HFFc6 (cell line): Measurements from ENCODE around the gene IL25. TPM values are rescaled to one million over a fixed set of nuclear protein-coding genes. Genes with fewer than 3 reads are reported as not detected.
A peak's percentile ranks its signal among the peaks of the same experiment; 100 is the strongest.

Experiments used
- DNase-seq: peaks from one replicate; pipeline ENCODE4 v3.0.0-alpha.2; 2018
- H3K27ac Mint-ChIP-seq: 2 replicates; pipeline ENCODE4 v1.8.0; 2020; ENCODE audit warnings: mild to moderate bottlenecking, mixed read lengths
- H3K27me3 Mint-ChIP-seq: 2 replicates; pipeline ENCODE4 v1.8.0; 2021; ENCODE audit warnings: mild to moderate bottlenecking, moderate library complexity, mixed read lengths; ENCODE audit not compliant: insufficient read depth
- H3K36me3 Mint-ChIP-seq: 2 replicates; pipeline ENCODE4 v1.8.0; 2021; ENCODE audit warnings: low read depth, mixed read lengths
- H3K4me1 Mint-ChIP-seq: 2 replicates; pipeline ENCODE4 v1.8.0; 2020; ENCODE audit warnings: low read depth, mixed read lengths
- H3K4me3 Mint-ChIP-seq: 2 replicates; pipeline ENCODE4 v1.8.0; 2020; ENCODE audit warnings: mild to moderate bottlenecking, moderate library complexity, mixed read lengths
- H3K9me3 Mint-ChIP-seq: 2 replicates; pipeline ENCODE4 v1.8.0; 2020; ENCODE audit warnings: mild to moderate bottlenecking, mixed read lengths
- CTCF ChIP-seq: fragments of 200-600 bp; sonication (generic); IDR thresholded peaks from 2 replicates; pipeline ENCODE4 v1.5.0; 2021; ENCODE audit warnings: antibody characterized with exemption, mild to moderate bottlenecking
- total RNA-seq, 6 experiments: library from RNA; stranded (reverse); fragmentation: NEBNext Ultra II Directional; extraction: Animal tissue kit (Norgen Biotek cat#: 25700); gene quantifications; 2 replicates in 1 of 6; 3 replicates in 5 of 6; pipeline ENCODE4 v1.2.3, GENCODE V29; 2021

The IL25 gene
- total RNA-seq, 6 experiments from 2014 or later = not detected

GRCh38 chr14:23365036-23365731 is 7.4 kb upstream of the IL25 start, which contains the start of gene EFS:
EFS (minus strand) TSS chr14:23365172; CDS start chr14:23365025, 147 bp downstream.
- DNase-seq = no peak
- Mint-ChIP-seq H3K4me3 (peak within 1 kb of the TSS; percentile 85), H3K36me3 (no peaks in the 10 kb centered on the region), H3K27me3 (peaks cover 29% of the 10 kb centered on the region), H3K9me3 (no peaks in the 10 kb centered on the region), H3K4me1 (peaks cover 19% of the 10 kb centered on the region), H3K27ac (peak within 1 kb of the TSS; percentile 79)
- no peak for TF ChIP-seq CTCF

GRCh38 chr14:23365732-23366425 is 6.7 kb upstream of the IL25 start:
- no peak for TF ChIP-seq CTCF
- no peaks in the 10 kb centered on the region for H3K9me3 Mint-ChIP-seq
- H3K27me3 Mint-ChIP-seq = peaks cover 33% of the 10 kb centered on the region
- no peak overlapping the region for H3K27ac Mint-ChIP-seq
- no peaks in the 10 kb centered on the region for H3K36me3 Mint-ChIP-seq
- H3K4me1 Mint-ChIP-seq = peaks cover 18% of the 10 kb centered on the region
- H3K4me3 Mint-ChIP-seq = peak overlapping the region; percentile 62
- no peak for DNase-seq

GRCh38 chr14:23366426-23366921 is 6.1 kb upstream of the IL25 start:
- no peak for TF ChIP-seq CTCF
- H3K27me3 Mint-ChIP-seq = peaks cover 35% of the 10 kb centered on the region
- H3K36me3 Mint-ChIP-seq = no peaks in the 10 kb centered on the region
- H3K4me1 Mint-ChIP-seq = peaks cover 12% of the 10 kb centered on the region
- DNase-seq = peak; percentile 25
- peak overlapping the region; percentile 62 for H3K4me3 Mint-ChIP-seq
- H3K9me3 Mint-ChIP-seq = no peaks in the 10 kb centered on the region
- peak overlapping the region; percentile 5; the same call in 1 of the 2 replicates for H3K27ac Mint-ChIP-seq

GRCh38 chr14:23370221-23370620 is 2.4 kb upstream of the IL25 start:
- Mint-ChIP-seq H3K4me3 (no peak overlapping the region), H3K36me3 (no peaks in the 10 kb centered on the region), H3K9me3 (no peaks in the 10 kb centered on the region), H3K4me1 (no peaks in the 10 kb centered on the region), H3K27ac (no peak overlapping the region), H3K27me3 (peaks cover 37% of the 10 kb centered on the region)
- no peak for DNase-seq
- TF ChIP-seq CTCF = no peak

- Mint-ChIP-seq H3K27me3 (peaks cover 35% of the 10 kb centered on the region), H3K27ac (no peak overlapping the region), H3K4me1 (no peaks in the 10 kb centered on the region), H3K36me3 (no peaks in the 10 kb centered on the region), H3K9me3 (no peaks in the 10 kb centered on the region), H3K4me3 (no peak overlapping the region)
- DNase-seq = no peak
- no peak for TF ChIP-seq CTCF
Measured at GRCh38 chr14:23371865-23372264, 744 bp upstream of the IL25 start.
